Esophagus (tissue), 2 donors: ENCODE data around the gene TRMT2B. TPM values are rescaled to one million over a fixed set of nuclear protein-coding genes. Genes with fewer than 3 reads are reported as not detected.

Source experiments
- H3K27ac ChIP-seq, 2 donors: one replicate each; pipeline ENCODE4 v1.5.1; 2013; ENCODE audit warnings: low read depth in 2 of 2, mild to moderate bottlenecking in 2 of 2, inconsistent platforms in 1 of 2, low read length in 1 of 2, moderate library complexity in 1 of 2
- H3K27me3 ChIP-seq, 2 donors: one replicate each; pipeline ENCODE4 v1.6.1; 2013; ENCODE audit warnings: low read length in 2 of 2, control low read depth in 1 of 2, mild to moderate bottlenecking in 1 of 2; ENCODE audit not compliant: insufficient read depth in 2 of 2, control insufficient read depth in 1 of 2
- H3K36me3 ChIP-seq, 2 donors: one replicate each; pipeline ENCODE4 v1.6.1; 2013; ENCODE audit warnings: low read length in 1 of 2; ENCODE audit not compliant: control insufficient read depth in 2 of 2, insufficient read depth in 2 of 2
- H3K4me1 ChIP-seq, 2 donors: one replicate each; pipeline ENCODE4 v1.6.1; 2013; ENCODE audit warnings: low read length in 1 of 2; ENCODE audit not compliant: control insufficient read depth in 2 of 2, insufficient read depth in 2 of 2
- H3K4me3 ChIP-seq, 2 donors: one replicate each; pipeline ENCODE4 v1.5.1; 2013; ENCODE audit warnings: low read length in 2 of 2, mild to moderate bottlenecking in 2 of 2, low read depth in 1 of 2, moderate library complexity in 1 of 2
- H3K9me3 ChIP-seq, 2 donors: one replicate each; pipeline ENCODE4 v1.6.1; 2013; ENCODE audit warnings: mild to moderate bottlenecking in 2 of 2, low read depth in 1 of 2, low read length in 1 of 2, moderate library complexity in 1 of 2; ENCODE audit not compliant: control insufficient read depth in 2 of 2, insufficient read depth in 1 of 2
- WGBS, 2 donors: extraction: QIAGEN DNeasy Blood & Tissue Kit; methylation state at CpG; one replicate each; pipeline ENCODE4 v1.1.7; 2013; 5-methylcytosine and 5-hydroxymethylcytosine counted together
- polyA plus RNA-seq, 2 donors: library from polyadenylated mRNA; stranded (reverse); fragments of 200-250 nt; gene quantifications; one replicate each; pipeline ENCODE4 v1.2.3, GENCODE V29; 2013
- donor health status: healthy with polysubstance abuse.
- donor health status: Bipolar disorder and iron deficiency.

TRMT2B gene
- polyA plus RNA-seq, 2 donors = 7.4 to 11.1 TPM

DNA sequence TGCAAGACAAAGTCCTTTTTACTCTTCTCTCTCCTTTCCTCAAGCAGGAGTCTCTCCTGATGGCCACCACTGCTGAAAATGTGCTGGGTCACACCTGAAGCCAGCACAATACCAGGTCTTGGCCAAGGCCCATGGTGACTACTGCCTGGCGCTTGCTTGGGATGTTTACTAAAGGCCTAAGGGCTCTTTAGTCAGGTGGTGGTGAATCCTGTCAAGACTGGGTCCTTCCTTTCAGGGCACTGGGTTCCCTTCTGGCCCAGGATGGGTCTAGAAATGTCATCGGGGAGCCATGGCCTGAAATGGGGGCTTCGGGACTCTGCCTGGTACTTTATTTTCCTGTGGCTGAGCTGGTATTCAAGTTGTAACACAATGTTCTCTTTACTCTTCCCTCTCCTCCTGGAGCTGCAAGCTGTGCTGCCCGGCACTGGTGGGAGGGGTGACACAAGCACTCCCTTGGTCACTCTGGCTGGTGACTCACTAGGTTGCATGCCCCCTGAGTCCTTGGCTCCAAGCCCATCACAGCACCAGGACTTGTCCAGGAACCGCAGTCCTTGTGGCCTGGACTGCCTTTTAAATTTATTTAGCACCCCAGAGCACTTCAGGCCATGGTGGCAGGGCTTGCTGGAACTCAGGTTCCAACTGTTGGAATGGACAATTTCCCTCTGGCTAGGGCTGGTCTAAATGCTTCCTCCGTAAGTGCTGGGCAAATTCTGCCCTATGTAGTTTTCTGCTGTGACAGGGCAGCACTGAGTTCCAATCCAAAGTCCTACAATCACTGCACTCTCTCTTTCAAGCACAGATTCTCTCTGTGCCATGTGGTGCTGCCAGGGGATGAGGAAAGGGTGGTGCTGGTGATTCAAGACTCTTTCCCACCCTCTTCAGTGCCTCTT lies 71.1 kb downstream of the TRMT2B start:
- H3K36me3 ChIP-seq = no peaks in the 10 kb centered on the region
- H3K27ac ChIP-seq = no peak overlapping the region
- H3K27me3 ChIP-seq = no peaks in the 10 kb centered on the region
- H3K4me1 ChIP-seq = no peaks in the 10 kb centered on the region
- WGBS, 2 donors = 86 to 88% methylated on average over 6 of the region's 6 CpGs
- no peak overlapping the region for H3K4me3 ChIP-seq
- no peaks in the 10 kb centered on the region for H3K9me3 ChIP-seq

DNA sequence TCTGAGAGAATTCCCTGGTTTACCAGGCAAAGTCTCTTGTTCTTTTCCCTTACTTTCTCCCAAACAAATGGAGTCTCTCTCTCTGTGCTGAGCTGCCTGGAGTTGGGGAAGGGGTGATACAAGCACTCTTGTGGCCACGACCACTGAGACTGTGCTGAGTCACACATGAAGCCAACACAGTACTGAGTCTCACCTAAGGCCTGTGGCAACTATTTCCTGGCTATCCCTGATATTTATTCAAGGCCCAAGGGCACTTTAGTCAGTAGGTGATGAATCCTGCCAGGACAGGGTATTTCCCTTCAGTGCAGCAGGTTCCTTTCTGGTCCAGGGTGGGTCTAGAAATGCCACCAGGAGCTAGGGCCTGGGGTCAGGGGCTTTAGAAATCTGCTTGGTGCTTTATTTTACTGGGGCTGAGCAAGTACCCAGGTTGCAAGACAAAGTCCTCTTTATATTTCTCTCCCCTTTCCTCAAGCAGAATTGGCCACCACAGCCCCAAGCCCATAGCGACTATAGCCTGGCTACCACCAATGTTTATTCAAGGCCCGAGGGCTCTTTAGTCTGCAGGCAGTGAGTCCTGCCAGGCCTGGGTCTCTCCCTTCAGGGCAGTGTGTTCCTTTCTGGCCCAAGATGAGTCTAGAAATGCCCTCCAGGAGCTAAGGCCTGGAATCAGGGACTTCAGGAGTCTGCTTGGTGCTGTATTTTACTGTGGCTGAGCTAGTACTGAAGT lies 71.9 kb downstream of the TRMT2B start:
- H3K36me3 ChIP-seq = no peaks in the 10 kb centered on the region
- H3K9me3 ChIP-seq = no peaks in the 10 kb centered on the region
- WGBS, 2 donors = 67 to 76% methylated on average over 3 of the region's 3 CpGs
- no peaks in the 10 kb centered on the region for H3K4me1 ChIP-seq
- no peak overlapping the region for H3K27ac ChIP-seq
- H3K4me3 ChIP-seq = no peak overlapping the region
- H3K27me3 ChIP-seq = no peaks in the 10 kb centered on the region

DNA sequence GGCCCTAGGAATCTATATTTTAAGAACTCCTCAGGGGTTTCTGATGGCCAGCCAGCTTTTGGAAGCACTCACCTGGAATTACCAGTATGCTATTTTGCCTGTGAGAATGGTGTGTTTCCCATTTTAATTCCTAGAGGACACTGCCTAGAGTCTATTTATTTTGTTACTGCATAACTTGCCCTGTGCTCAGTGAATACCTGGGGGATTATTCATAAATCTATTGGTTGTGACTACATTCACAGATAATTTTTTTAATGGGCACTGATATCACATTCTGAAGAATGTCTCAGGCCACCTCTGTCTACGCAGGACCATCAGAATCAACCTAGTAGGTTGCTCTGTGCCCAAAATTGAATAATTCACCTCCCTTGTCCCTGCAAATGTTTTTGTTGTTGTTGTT lies 75.7 kb downstream of the TRMT2B start:
- H3K4me3 ChIP-seq = no peak overlapping the region
- H3K27ac ChIP-seq = no peak overlapping the region
- no peaks in the 10 kb centered on the region for H3K36me3 ChIP-seq
- no peaks in the 10 kb centered on the region for H3K4me1 ChIP-seq
- H3K27me3 ChIP-seq = no peaks in the 10 kb centered on the region
- WGBS, 2 donors = 87 to 90% methylated on average over 1 of the region's 1 CpG
- H3K9me3 ChIP-seq = no peaks in the 10 kb centered on the region

DNA sequence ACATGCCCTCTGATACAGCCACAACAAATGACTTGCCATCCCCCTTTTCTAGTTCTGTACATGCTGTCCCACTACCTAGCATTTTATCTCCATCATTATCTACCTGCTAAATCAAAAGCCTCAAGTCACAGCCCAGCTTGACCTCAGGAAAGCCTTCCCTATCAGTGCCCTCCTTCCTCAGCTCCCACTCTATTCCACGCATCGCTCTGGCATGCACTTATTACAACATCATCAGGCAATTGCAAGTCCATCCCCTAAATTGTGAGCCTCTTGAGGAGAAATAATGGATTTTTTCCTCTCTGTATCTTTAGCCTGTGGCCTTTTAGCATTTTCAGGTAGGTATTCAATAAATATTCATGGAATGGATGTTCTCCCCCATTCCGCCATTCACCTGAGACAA lies 76.7 kb downstream of the TRMT2B start:
- H3K9me3 ChIP-seq = no peaks in the 10 kb centered on the region
- H3K27me3 ChIP-seq = no peaks in the 10 kb centered on the region
- no peak overlapping the region for H3K27ac ChIP-seq
- no peaks in the 10 kb centered on the region for H3K36me3 ChIP-seq
- H3K4me1 ChIP-seq = no peaks in the 10 kb centered on the region
- H3K4me3 ChIP-seq = no peak overlapping the region
- WGBS, 2 donors = 91 to 96% methylated on average over 3 of the region's 3 CpGs

DNA sequence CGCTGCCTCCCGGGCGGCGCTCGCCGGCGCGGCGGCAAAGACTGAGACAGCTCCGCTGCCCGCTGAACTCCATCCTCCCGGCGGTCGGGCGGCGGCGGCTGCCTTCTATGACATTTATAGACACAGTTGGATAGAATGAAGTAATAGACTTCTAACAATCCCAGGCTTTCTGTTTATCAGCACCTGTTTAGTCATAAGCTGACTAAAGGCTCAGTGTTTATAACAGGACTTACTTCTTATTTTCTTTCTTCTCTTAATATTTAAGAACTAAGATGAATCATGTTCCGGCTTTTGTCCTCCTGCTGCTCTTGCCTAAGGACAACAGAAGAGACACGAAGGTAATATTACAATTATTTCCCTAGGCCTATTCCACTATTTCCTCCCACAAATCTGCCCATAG lies 78.5 kb downstream of the TRMT2B start:
- Histone ChIP-seq H3K27me3 (no peaks in the 10 kb centered on the region), H3K27ac (no peak overlapping the region), H3K9me3 (no peaks in the 10 kb centered on the region), H3K4me3 (no peak overlapping the region), H3K36me3 (no peaks in the 10 kb centered on the region), H3K4me1 (no peaks in the 10 kb centered on the region)
- whole genome bisulfite sequencing, 2 donors = 86 to 87% methylated on average over 9 to 11 of the region's 19 CpGs

DNA sequence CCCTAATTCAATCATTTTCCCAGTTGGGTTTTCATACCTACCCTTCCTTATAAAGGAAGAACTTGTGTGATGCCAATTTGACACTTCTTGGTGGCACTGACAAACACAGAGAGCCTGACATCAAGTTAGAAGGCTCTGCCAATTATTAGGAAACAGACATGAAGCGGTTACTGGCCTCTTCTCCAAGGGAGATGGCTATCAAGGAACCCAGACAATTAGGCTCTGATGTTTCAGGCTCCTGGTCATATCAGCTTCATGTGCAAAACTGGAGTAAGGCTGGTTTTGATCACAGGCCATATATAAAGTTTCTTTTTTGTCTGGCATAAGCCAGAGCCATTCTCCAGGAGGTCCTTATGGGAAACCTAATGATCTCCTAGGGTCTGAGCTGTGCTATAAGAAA lies 82.0 kb downstream of the TRMT2B start:
- 78 to 86% methylated on average over 1 of the region's 1 CpG for WGBS, 2 donors
- no peaks in the 10 kb centered on the region for H3K27me3 ChIP-seq
- H3K4me1 ChIP-seq = no peaks in the 10 kb centered on the region
- no peak overlapping the region for H3K27ac ChIP-seq
- no peak overlapping the region for H3K4me3 ChIP-seq
- H3K36me3 ChIP-seq = no peaks in the 10 kb centered on the region
- no peaks in the 10 kb centered on the region for H3K9me3 ChIP-seq

DNA sequence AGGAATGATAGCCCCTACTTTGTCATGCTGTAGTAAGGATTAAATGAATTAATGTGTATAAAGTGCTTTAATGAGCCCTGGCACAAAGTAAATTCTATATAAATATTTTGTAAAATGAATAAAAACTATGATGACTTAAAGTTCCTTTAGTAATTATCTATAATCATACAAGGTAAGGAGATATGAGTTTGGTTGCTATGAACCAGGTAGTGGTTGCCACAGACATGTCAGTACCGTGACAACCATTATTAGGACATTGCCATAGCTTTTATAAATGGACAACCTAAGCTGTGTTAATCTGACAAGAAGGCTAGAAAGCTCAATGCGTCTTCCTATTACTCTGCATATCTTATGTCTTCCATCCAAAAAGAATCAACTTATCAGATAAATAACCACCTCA lies 82.5 kb downstream of the TRMT2B start, which contains the start of gene ARL13A:
TSS of gene ARL13A (plus strand) at position 301 of the 400 bp plus-strand sequence. CDS start 3,982 bp downstream, outside the sequence.
- no peaks in the 10 kb centered on the region for H3K9me3 ChIP-seq
- 63 to 96% methylated on average over 2 of the region's 2 CpGs for WGBS, 2 donors
- H3K27ac ChIP-seq = no peak within 1 kb of the TSS
- H3K4me3 ChIP-seq = no peak within 1 kb of the TSS
- no peaks in the 10 kb centered on the region for H3K4me1 ChIP-seq
- no peaks in the 10 kb centered on the region for H3K36me3 ChIP-seq
- no peaks in the 10 kb centered on the region for H3K27me3 ChIP-seq

DNA sequence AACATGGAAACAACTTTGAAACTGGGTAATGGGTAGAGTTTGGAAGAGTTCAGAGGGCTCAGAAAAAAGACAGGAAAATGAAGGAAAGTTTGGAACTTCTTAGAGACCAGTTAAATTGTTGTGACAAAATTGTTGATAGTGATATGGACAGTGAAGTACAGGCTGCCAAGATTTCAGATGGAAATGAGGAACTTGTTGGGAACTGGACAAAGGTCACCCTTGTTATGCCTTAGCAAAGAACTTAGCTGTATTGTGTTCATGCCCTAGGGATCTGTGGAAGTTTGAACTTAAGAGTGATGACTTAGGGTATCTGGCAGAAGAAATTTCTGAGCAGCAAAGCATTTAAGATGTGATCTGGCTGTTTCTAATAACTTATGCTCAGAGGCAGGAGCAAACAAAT lies 87.5 kb downstream of the TRMT2B start:
- H3K4me1 ChIP-seq = no peaks in the 10 kb centered on the region
- H3K27me3 ChIP-seq = no peaks in the 10 kb centered on the region
- no peaks in the 10 kb centered on the region for H3K36me3 ChIP-seq
- H3K4me3 ChIP-seq = no peak overlapping the region
- no peak overlapping the region for H3K27ac ChIP-seq
- peaks cover 0 to 2% of the 10 kb centered on the region in 2 donors for H3K9me3 ChIP-seq

DNA sequence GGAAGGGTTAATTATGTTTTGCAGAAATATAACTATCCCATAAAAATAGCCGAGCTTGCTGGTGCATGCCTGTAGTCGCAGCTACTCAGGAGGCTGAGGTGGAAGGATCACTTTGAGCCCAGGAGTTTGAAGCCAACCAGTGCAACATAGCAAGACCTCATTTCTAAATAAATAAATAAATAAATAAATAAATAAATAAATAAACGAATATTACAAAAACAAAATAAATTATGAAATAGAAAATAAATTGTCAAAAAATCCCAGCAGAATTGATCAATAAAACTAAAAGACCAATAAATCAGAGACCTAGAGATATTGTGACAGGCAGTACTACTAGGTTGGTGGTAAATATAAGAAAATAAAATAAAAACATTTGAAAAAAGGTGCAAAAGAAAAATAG lies 89.1 kb downstream of the TRMT2B start:
- Histone ChIP-seq H3K36me3 (no peaks in the 10 kb centered on the region), H3K27ac (no peak overlapping the region), H3K4me3 (no peak overlapping the region), H3K9me3 (peaks cover 0 to 2% of the 10 kb centered on the region in 2 donors), H3K27me3 (no peaks in the 10 kb centered on the region), H3K4me1 (no peaks in the 10 kb centered on the region)
- 81 to 82% methylated on average over 3 of the region's 3 CpGs for WGBS, 2 donors
